Measurements from ENCODE around the gene FN1.
"Not testable (repeated sequence)": the region's sequence is repeated elsewhere in the genome, so short reads cannot be mapped to it uniquely, and the experiment has no call there.

Gene FN1

GRCh38 chr2:215364157-215365155 lies 71.4 kb downstream of the FN1 start:
- DNase-seq (ENCODE audit: low spot score), result no peak

GRCh38 chr2:215363461-215364156 lies 72.3 kb downstream of the FN1 start:
- no peak for DNase-seq (ENCODE audit: low spot score)

- DNase-seq (ENCODE audit: low spot score), result no peak
Measured at GRCh38 chr2:215363039-215363438, 72.8 kb downstream of the FN1 start.

- DNase-seq (ENCODE audit: low spot score), result no peak
Measured at GRCh38 chr2:215362562-215362904, 73.3 kb downstream of the FN1 start.

GRCh38 chr2:215361876-215362561 lies 73.8 kb downstream of the FN1 start:
- DNase-seq (ENCODE audit: low spot score), result no peak

- no peak for DNase-seq (ENCODE audit: low spot score)
Measured at GRCh38 chr2:215361211-215361875, 74.5 kb downstream of the FN1 start.

- no peak for DNase-seq (ENCODE audit: low spot score)
Measured at GRCh38 chr2:215360596-215360995, 75.3 kb downstream of the FN1 start.

GRCh38 chr2:215360059-215360458 lies 75.8 kb downstream of the FN1 start:
- not testable (repeated sequence) for DNase-seq (ENCODE audit: low spot score)

- DNase-seq (ENCODE audit: low spot score), result no peak
Measured at GRCh38 chr2:215359576-215359922, 76.3 kb downstream of the FN1 start.

- no peak for DNase-seq (ENCODE audit: low spot score)
Measured at GRCh38 chr2:215358891-215359575, 76.8 kb downstream of the FN1 start.

GRCh38 chr2:215358312-215358845 lies 77.5 kb downstream of the FN1 start:
- DNase-seq (ENCODE audit: low spot score), result no peak

GRCh38 chr2:215357660-215358059 lies 78.2 kb downstream of the FN1 start:
- no peak for DNase-seq (ENCODE audit: low spot score)

- DNase-seq (ENCODE audit: low spot score), result no peak
Measured at GRCh38 chr2:215356948-215357461, 78.9 kb downstream of the FN1 start.

- no peak for DNase-seq (ENCODE audit: low spot score)
Measured at GRCh38 chr2:215356334-215356947, 79.4 kb downstream of the FN1 start.

GRCh38 chr2:215355801-215356200 lies 80.1 kb downstream of the FN1 start:
- DNase-seq (ENCODE audit: low spot score), result no peak

- DNase-seq (ENCODE audit: low spot score), result peak; percentile 28
Measured at GRCh38 chr2:215354771-215355695, 80.8 kb downstream of the FN1 start.

GRCh38 chr2:215352602-215353001 lies 83.3 kb downstream of the FN1 start:
- DNase-seq (ENCODE audit: low spot score), result no peak

GRCh38 chr2:215347878-215348277 lies 88.0 kb downstream of the FN1 start:
- DNase-seq (ENCODE audit: low spot score), result no peak

GRCh38 chr2:215338883-215339679 lies 96.8 kb downstream of the FN1 start:
- DNase-seq (ENCODE audit: low spot score), result no peak

All from AG08396 (cell line).